ENCODE measurements around the gene RPTOR.

The RPTOR gene

GRCh38 chr17:80924807-80925610 lies 380.4 kb downstream of the RPTOR start:
- DNase-seq = no peak

- no peak for DNase-seq
These were observed 381.2 kb downstream of the RPTOR start for GRCh38 chr17:80925688-80926335.

- no peak for DNase-seq
These were observed 382.1 kb downstream of the RPTOR start for GRCh38 chr17:80926591-80927250.

GRCh38 chr17:80927791-80928216 lies 383.2 kb downstream of the RPTOR start:
- no peak for DNase-seq

GRCh38 chr17:80929449-80929848 lies 384.8 kb downstream of the RPTOR start:
- no peak for DNase-seq

DNA sequence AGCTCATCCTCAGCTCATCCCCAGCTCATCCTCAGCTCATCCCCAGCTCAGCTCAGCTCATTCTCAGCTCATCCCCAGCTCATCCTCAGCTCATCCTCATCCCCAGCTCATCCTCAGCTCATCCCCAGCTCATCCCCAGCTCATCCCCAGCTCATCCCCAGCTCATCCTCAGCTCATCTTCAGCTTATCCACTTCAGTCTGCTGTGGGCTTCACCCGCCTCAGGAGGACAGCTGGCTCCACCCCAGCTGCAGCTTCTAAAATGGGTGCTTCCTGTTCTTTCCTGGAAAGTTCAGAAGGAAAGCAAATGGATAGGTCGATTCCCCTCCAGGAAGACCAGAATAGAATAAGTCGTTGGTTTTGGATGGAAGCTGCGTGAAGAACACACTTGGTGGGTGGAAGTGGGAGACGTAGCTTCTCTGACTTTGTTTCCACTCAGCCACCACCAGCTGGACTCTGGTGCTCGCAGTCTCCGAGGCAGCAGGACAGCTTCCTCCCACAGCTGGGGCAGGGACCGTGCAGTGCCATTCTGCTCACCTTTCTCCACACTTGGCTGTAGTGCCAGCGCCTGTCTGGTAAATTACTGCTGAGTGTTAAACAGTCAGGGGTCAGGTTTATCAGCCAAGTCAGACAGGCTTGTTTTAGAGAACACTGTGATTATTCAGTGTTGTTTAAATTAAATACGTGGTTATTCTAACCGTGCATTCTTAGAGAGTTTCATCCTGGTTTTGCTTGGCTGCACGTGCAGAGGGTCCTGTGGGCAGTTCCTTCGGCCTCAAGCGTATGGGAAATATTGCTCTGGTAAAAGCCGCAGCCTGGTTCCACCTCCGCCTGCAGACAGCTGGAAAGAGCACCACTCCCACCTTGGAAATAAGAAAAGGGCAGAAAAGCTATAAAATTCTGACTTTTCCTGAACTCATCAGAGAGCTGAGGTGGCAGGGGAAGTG lies 386.0 kb downstream of the RPTOR start:
- DNase-seq = no peak

- DNase-seq = no peak
These were observed 387.0 kb downstream of the RPTOR start for GRCh38 chr17:80931421-80932265.

- DNase-seq = no peak
These were observed 390.9 kb downstream of the RPTOR start for GRCh38 chr17:80935526-80935925.

DNA sequence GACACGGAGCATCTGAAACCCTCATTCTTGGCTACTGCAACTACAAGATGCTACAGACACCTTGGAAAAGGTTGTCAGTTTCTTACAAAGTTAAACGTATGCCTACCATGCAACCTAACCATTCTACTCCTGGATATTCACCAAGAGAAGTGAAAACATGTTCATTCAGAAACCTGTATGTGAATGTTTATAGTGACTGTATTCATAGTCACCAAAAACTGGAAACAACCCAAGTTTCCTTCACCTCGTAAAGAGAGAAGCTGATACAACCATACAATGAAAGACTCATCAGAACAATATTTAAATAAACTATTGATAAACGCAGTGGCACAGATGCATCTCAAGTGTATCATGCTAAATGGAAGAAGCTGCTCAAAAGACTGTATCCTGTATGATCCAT lies 391.6 kb downstream of the RPTOR start:
- DNase-seq = no peak

- no peak for DNase-seq
These were observed 392.1 kb downstream of the RPTOR start for GRCh38 chr17:80936723-80937122.

DNA sequence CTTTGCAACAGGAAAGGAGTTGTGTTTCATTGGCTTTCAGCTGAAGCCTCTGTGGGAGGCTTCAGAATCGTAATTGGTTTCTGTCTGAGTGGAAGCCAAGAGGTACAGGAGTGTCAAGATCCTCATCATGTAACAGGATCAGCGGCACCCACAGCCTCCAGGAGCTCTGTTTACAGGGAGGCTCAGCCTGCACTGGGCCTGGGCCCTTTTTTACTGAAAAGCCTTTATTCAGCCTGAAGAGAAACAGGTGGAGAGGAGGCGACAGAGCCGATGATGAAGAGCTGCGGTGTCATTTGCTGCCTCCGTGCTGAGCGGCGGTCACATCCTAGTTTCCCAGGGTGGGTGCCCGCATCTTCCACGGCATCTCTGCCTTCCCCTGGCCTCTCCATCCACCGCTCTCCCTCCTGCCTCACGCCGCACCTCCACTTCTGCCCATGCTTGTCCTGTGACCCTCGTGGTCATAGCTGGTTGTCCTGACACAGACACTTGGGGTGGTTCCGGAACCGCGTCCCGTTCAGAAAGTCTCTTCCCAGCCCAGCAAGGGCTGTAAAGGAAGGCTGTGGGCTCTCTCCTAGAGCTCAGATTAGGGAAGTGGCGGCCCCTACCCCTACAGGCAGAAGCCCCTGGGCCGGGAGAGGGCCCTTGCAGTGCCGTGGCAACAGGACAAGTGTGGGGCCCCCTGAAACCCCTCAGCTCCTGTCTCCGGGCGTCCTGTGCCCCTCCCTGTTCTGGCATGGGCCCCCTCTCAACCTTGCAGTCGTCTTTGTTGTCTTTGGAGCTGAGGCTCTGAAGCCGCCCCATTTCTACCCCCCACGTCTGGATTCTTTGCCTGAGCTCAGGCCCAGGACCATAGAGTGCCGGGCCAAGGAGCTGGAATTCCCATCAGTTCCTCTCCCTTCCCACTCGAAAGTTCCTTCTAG lies 393.1 kb downstream of the RPTOR start:
- no peak for DNase-seq

- DNase-seq = peak; percentile 46
These were observed 393.9 kb downstream of the RPTOR start for GRCh38 chr17:80938556-80938955.

GRCh38 chr17:80939151-80940145 lies 394.8 kb downstream of the RPTOR start:
- no peak for DNase-seq

- no peak for DNase-seq
These were observed 395.8 kb downstream of the RPTOR start for GRCh38 chr17:80940171-80941123.

DNA sequence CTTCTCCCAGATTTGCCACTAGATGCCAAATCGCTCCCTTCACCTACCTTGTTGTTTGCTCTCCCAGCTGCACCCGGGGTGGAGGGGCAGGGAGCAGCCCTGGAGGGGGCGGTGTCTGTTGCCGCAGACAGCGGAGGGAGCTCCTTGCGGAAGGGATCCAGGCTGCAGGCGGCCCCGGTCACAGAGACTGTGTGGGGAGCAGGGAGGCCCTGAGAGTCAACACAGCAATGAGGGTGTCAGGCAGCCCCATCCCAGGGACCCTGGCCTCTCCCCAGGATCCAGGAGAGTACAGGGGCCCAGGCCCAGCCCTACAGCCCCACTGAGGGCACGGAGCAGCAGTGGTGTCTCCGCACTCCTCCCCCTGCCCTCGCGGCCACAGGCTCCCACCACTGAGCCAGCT lies 396.5 kb downstream of the RPTOR start:
- no peak for DNase-seq

- DNase-seq = no peak
These were observed 397.2 kb downstream of the RPTOR start for GRCh38 chr17:80941743-80942422.
